Activated CD4-positive, alpha-beta T cell treated with anti-CD3 and anti-CD28 coated beads, Interleukin-2, amount 50 U/mL, for 4 hours (primary cell): ENCODE data around the gene S100Z.

Experiments used
- DNase-seq, 2 experiments: peaks; one replicate each; pipeline ENCODE4 v3.0.0-alpha.2; 2020

Gene S100Z

GRCh38 chr5:76954383-76954763 is 104.6 kb downstream of the S100Z start:
- no peak for DNase-seq

- DNase-seq, result no peak
Measured at GRCh38 chr5:76956033-76956432, 106.2 kb downstream of the S100Z start.

DNA sequence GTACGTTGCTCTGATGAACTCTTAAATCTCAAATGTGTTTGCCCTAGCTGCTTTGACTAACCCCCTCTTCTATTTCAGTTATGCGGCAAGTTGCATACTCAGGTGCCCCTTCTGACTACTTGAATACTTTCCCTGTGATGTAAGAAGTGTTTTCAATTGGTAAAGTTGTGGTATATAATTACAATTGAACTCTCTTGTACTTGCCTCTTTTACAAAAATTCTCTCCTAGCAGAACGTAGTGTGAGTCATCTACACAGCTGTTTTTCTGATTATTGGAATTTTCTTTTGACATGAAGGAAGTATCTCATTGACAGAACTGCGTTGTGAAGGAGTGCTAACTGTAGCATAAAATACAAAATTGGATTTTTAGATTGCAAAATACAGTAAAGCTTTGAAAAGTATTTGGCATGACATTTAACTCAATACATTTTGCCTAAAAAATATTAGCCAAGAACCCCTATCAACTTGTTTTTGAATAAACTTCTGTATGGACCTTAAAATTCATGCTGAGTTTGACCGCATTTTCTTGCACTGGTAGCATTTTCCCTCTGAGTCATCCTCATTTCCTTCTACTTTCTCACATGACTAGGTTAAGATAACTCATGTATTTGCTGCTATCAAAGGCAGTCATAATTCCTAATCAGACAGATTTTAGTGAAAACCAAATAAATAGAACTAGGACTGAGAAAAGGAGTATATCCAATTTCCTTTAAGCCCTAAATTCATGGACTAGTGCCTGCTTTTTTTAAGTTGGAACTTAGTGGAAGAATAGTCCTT is 109.4 kb downstream of the S100Z start:
- no peak for DNase-seq

DNA sequence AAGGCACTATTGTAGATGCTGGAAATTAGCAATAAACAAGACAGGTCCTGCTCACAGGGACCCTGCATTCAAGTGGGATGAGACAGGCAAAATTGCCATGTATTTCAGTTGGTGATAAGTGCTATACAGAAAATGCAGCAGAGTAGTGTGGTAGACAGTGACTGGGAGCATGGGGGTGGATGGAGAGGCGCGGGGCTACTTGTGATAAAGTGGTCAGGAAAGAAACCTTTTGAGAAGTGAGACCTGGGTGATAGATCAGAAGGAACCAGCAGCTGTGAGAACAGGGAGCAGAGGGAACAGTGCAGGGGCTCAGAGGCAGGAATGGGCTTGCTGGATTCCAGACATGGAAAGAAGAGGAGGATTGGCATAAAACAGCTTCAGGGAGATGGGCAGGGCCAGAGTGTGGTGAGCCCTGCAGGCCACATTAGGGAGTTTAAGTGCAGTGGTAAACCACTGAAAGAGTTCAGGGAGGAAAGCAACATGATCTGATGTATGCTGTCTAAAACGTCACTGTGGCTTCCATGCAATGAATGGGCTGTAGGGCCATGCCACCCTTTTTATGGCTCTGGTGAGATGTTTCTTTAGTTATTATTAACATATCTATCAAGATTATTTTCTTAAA is 110.3 kb downstream of the S100Z start:
- DNase-seq, result no peak

DNA sequence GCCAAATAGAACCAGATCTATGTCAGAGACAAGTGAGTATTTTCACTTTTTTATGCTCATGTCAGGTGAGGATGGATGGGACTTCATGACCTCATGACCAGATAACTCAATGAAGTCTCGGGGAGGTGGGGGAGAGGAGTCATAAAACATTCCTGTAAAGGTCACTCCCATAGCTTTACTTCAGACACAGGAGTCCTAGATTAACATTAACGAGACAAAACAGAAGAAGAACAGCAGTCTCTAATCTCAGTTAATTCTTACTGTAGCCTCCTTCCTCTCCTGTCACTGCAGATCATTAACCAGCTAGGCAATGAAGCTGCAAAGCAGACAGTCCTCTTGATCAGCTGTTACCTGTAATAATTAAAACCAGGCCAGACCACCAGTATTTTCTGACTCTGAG is 114.2 kb downstream of the S100Z start:
- DNase-seq, result no peak
